SK-N-SH (cell line): Measurements from ENCODE around the gene XG.

Experiments
- GABPA ChIP-seq: IDR thresholded peaks from 2 replicates; pipeline ENCODE4 v1.4.0; 2012; ENCODE audit warnings: low read depth, mild to moderate bottlenecking
- JUND ChIP-seq: IDR thresholded peaks from 2 replicates; pipeline ENCODE4 v1.4.0; 2012
- NRF1 ChIP-seq: IDR thresholded peaks from 2 replicates; pipeline ENCODE4 v1.6.1; 2012; ENCODE audit warnings: low read depth, mild to moderate bottlenecking, low read length
- POLR2AphosphoS5 ChIP-seq: IDR thresholded peaks from 2 replicates; pipeline ENCODE4 v1.6.1; 2012; ENCODE audit warnings: low read depth, low read length
- RAD21 ChIP-seq: IDR thresholded peaks from 2 replicates; pipeline ENCODE4 v1.6.1; 2012; ENCODE audit warnings: mild to moderate bottlenecking, low read length
- RXRA ChIP-seq: IDR thresholded peaks from 2 replicates; pipeline ENCODE4 v1.4.0; 2012; ENCODE audit warnings: low read depth, mild to moderate bottlenecking, borderline replicate concordance
- SIN3A ChIP-seq: IDR thresholded peaks from 2 replicates; pipeline ENCODE4 v1.6.1; 2012; ENCODE audit warnings: low read depth, mild to moderate bottlenecking, low read length, moderate library complexity, borderline replicate concordance
- SMC3 ChIP-seq: IDR thresholded peaks from 2 replicates; pipeline ENCODE4 v1.6.1; 2012; ENCODE audit warnings: low read depth, low read length, improper control_type of control experiment
- TAF1 ChIP-seq: IDR thresholded peaks from 2 replicates; pipeline ENCODE4 v1.6.1; 2012; ENCODE audit warnings: low read depth, mild to moderate bottlenecking, low read length, moderate library complexity, borderline replicate concordance
- TEAD4 ChIP-seq: IDR thresholded peaks from 2 replicates; pipeline ENCODE4 v1.4.0; 2012; ENCODE audit warnings: mild to moderate bottlenecking, borderline replicate concordance; ENCODE audit not compliant: insufficient read depth
- TF ChIP-seq, protein P1 (sequence below): fragments of 200-600 bp; sonication (generic); IDR thresholded peaks from 2 replicates; pipeline ENCODE4 v1.6.1; 2017; ENCODE audit warnings: antibody characterized with exemption, mild to moderate bottlenecking, moderate library complexity
- TF ChIP-seq, protein P2 (sequence below): IDR thresholded peaks from 2 replicates; pipeline ENCODE4; 2012
- TF ChIP-seq, protein P3 (sequence below): IDR thresholded peaks from 2 replicates; pipeline ENCODE4 v1.6.1; 2012; ENCODE audit warnings: mild to moderate bottlenecking, low read depth, low read length, moderate library complexity

DNA sequence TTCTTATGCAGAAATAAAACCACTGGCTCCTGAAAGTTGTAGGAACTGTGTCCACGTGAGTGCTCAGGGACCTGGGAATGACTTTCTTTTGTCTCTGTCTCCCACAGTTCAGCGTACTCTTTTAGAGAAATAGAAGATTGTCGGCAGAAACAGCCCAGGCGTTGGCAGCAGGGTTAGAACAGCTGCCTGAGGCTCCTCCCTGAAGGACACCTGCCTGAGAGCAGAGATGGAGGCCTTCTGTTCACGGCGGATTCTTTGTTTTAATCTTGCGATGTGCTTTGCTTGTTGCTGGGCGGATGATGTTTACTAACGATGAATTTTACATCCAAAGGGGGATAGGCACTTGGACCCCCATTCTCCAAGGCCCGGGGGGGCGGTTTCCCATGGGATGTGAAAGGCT lies 11.2 kb upstream of the XG start:
- TF ChIP-seq, protein P1, sequence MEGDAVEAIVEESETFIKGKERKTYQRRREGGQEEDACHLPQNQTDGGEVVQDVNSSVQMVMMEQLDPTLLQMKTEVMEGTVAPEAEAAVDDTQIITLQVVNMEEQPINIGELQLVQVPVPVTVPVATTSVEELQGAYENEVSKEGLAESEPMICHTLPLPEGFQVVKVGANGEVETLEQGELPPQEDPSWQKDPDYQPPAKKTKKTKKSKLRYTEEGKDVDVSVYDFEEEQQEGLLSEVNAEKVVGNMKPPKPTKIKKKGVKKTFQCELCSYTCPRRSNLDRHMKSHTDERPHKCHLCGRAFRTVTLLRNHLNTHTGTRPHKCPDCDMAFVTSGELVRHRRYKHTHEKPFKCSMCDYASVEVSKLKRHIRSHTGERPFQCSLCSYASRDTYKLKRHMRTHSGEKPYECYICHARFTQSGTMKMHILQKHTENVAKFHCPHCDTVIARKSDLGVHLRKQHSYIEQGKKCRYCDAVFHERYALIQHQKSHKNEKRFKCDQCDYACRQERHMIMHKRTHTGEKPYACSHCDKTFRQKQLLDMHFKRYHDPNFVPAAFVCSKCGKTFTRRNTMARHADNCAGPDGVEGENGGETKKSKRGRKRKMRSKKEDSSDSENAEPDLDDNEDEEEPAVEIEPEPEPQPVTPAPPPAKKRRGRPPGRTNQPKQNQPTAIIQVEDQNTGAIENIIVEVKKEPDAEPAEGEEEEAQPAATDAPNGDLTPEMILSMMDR = no peak
- TF ChIP-seq RAD21 = no peak
- no peak for TF ChIP-seq JUND
- no peak for TF ChIP-seq POLR2AphosphoS5
- TF ChIP-seq, protein P2, sequence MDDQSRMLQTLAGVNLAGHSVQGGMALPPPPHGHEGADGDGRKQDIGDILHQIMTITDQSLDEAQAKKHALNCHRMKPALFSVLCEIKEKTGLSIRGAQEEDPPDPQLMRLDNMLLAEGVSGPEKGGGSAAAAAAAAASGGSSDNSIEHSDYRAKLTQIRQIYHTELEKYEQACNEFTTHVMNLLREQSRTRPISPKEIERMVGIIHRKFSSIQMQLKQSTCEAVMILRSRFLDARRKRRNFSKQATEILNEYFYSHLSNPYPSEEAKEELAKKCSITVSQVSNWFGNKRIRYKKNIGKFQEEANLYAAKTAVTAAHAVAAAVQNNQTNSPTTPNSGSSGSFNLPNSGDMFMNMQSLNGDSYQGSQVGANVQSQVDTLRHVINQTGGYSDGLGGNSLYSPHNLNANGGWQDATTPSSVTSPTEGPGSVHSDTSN = no peak
- TF ChIP-seq SMC3 = no peak
- TF ChIP-seq TEAD4 = no peak
- TF ChIP-seq TAF1 = no peak
- TF ChIP-seq SIN3A = no peak
- TF ChIP-seq, protein P3, sequence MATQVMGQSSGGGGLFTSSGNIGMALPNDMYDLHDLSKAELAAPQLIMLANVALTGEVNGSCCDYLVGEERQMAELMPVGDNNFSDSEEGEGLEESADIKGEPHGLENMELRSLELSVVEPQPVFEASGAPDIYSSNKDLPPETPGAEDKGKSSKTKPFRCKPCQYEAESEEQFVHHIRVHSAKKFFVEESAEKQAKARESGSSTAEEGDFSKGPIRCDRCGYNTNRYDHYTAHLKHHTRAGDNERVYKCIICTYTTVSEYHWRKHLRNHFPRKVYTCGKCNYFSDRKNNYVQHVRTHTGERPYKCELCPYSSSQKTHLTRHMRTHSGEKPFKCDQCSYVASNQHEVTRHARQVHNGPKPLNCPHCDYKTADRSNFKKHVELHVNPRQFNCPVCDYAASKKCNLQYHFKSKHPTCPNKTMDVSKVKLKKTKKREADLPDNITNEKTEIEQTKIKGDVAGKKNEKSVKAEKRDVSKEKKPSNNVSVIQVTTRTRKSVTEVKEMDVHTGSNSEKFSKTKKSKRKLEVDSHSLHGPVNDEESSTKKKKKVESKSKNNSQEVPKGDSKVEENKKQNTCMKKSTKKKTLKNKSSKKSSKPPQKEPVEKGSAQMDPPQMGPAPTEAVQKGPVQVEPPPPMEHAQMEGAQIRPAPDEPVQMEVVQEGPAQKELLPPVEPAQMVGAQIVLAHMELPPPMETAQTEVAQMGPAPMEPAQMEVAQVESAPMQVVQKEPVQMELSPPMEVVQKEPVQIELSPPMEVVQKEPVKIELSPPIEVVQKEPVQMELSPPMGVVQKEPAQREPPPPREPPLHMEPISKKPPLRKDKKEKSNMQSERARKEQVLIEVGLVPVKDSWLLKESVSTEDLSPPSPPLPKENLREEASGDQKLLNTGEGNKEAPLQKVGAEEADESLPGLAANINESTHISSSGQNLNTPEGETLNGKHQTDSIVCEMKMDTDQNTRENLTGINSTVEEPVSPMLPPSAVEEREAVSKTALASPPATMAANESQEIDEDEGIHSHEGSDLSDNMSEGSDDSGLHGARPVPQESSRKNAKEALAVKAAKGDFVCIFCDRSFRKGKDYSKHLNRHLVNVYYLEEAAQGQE = no peak
- no peak for TF ChIP-seq RXRA
- TF ChIP-seq GABPA = no peak
- no peak for TF ChIP-seq NRF1
